Spleen (tissue), 7 donors: ENCODE measurements around the gene LEF1.

Source experiments
- POLR2A ChIP-seq, 3 donors: fragments of 450-650 bp; IDR thresholded peaks; one replicate each; pipeline ENCODE4 v1.5.1; 2017; ENCODE audit warnings: antibody characterized with exemption in 3 of 3, mild to moderate bottlenecking in 1 of 3
- POLR2AphosphoS5 ChIP-seq, 3 donors: sonication (generic); formaldehyde crosslinking; IDR thresholded peaks; one replicate each; pipeline ENCODE4 v1.5.1; 2017; ENCODE audit warnings: antibody characterized with exemption in 3 of 3
- TF ChIP-seq, protein P1 (sequence below), 11 experiments: fragments of 200-600 bp in 7 of 11; fragments of 450-650 bp in 4 of 11; sonication (generic) in 4 of 11; IDR thresholded peaks in 8 of 11; conservative IDR thresholded peaks in 3 of 11; 1 replicate in 7 of 11; 2 replicates in 4 of 11; pipeline versions ENCODE4 v1.4.0 to v1.8.0; 2016 to 2021; ENCODE audit warnings: antibody characterized with exemption in 11 of 11, inconsistent platforms in 4 of 11, mild to moderate bottlenecking in 1 of 11
- donor health status: DM: no; HTN: no; CAD: no; lungs with moderate emphysema.
- donor health status: DM: no; HTN: no; CAD: no.
- donor health status: DM: no; HTN: no; CAD: no.

DNA sequence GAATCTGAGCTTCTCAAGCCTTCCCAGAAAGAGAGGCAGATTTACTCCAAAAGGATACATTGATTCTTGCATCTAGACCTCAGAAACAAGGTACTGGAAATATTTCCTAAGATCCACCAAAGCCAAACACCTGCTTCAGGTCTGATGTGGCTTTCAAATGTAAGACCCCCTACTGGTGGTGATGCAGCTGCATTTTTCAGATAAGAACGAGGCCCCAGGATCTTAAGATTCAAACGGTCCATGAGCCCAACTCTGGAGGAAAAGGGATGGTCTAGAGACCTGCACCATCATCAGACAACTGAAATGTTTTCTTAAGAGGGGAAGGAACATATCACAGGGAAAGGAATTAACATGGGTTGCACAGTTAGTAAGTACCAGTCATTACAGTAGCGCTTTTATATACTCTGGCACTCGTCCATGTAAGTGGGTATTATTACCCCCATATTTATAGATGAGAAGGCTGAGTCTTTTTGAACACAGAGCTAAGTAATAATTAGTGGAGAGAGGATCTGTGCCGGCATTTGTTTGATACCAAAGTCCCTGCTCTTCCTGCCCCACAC lies 73.7 kb downstream of the LEF1 start:
- TF ChIP-seq, protein P1, sequence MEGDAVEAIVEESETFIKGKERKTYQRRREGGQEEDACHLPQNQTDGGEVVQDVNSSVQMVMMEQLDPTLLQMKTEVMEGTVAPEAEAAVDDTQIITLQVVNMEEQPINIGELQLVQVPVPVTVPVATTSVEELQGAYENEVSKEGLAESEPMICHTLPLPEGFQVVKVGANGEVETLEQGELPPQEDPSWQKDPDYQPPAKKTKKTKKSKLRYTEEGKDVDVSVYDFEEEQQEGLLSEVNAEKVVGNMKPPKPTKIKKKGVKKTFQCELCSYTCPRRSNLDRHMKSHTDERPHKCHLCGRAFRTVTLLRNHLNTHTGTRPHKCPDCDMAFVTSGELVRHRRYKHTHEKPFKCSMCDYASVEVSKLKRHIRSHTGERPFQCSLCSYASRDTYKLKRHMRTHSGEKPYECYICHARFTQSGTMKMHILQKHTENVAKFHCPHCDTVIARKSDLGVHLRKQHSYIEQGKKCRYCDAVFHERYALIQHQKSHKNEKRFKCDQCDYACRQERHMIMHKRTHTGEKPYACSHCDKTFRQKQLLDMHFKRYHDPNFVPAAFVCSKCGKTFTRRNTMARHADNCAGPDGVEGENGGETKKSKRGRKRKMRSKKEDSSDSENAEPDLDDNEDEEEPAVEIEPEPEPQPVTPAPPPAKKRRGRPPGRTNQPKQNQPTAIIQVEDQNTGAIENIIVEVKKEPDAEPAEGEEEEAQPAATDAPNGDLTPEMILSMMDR (IDR thresholded peaks at IDR 0.05 in 8 of 11, conservative IDR thresholded peaks at IDR 0.05 in 3 of 11), result no peak
- TF ChIP-seq POLR2AphosphoS5 (IDR thresholded peaks at IDR 0.05) (no peak), POLR2A (IDR thresholded peaks at IDR 0.05) (no peak)
